ENCODE results near the gene LBH.

Gene LBH

DNA sequence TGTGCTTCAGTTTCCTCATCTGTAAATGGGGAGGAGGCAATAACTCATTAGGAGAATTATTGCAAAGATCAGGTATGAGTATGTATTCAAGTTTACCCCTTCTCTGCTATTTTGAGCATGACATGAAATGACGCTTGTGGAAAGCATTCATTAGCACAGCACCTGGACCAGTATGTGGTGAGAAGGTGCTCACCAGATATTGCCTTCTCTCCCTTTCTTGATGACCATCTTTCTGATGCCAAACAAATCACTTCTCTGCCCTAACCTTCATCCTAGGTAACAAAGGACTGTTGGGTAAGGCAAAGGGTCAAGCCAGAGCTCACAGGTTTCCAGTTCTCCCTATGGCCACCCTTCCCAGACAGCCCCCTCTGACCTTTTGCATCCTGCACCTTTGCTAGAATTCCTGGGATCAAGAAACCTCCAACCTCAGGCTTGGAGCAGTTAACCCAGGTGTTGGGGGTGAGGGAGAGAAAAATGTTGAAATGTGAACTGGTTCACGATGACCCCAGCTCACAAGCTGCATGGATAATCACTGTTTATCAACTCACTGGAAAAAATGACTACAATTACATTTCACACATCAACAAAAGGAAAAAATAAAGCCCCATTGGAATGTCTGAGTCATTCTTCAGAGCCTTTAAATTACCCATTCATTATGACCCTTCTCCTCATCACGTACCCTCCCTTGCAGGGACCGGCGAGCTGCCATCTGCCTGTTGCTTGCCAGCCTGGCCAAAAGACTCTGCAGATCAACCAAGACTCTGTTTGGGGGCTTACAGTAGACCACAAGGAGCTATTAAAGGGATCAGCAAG is 41.6 kb downstream of the LBH start:
- H3K9me3 ChIP-seq (ENCODE audit: insufficient read depth, low read length, severe bottlenecking), result no peaks in the 10 kb centered on the region
- no peaks in the 10 kb centered on the region for H4K20me1 ChIP-seq (ENCODE audit: insufficient read depth, low read length)
- H3K4me1 ChIP-seq (ENCODE audit: insufficient read depth, low read length), result no peaks in the 10 kb centered on the region
- ATAC-seq (ENCODE audit: insufficient read depth, low read depth) (no peak), DNase-seq (no peak)
- H3K27me3 ChIP-seq (ENCODE audit: insufficient read depth, low read length, poor library complexity), result no peaks in the 10 kb centered on the region
- TF ChIP-seq EZH2 (IDR thresholded peaks at IDR 0.05; ENCODE audit: borderline replicate concordance, low read depth, low read length, severe bottlenecking), result no peak
- TF ChIP-seq, protein P1, sequence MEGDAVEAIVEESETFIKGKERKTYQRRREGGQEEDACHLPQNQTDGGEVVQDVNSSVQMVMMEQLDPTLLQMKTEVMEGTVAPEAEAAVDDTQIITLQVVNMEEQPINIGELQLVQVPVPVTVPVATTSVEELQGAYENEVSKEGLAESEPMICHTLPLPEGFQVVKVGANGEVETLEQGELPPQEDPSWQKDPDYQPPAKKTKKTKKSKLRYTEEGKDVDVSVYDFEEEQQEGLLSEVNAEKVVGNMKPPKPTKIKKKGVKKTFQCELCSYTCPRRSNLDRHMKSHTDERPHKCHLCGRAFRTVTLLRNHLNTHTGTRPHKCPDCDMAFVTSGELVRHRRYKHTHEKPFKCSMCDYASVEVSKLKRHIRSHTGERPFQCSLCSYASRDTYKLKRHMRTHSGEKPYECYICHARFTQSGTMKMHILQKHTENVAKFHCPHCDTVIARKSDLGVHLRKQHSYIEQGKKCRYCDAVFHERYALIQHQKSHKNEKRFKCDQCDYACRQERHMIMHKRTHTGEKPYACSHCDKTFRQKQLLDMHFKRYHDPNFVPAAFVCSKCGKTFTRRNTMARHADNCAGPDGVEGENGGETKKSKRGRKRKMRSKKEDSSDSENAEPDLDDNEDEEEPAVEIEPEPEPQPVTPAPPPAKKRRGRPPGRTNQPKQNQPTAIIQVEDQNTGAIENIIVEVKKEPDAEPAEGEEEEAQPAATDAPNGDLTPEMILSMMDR (IDR thresholded peaks at IDR 0.05; ENCODE audit: borderline replicate concordance, extremely low read depth, low read length, poor library complexity, severe bottlenecking), result no peak
- no peak overlapping the region for H3K4me2 ChIP-seq (ENCODE audit: insufficient read depth, low read length)
- no peak overlapping the region for H3K9ac ChIP-seq (ENCODE audit: low read depth, low read length)
- H2AFZ ChIP-seq (ENCODE audit: low read depth, low read length), result no peak overlapping the region
- no peak overlapping the region for H3K4me3 ChIP-seq (ENCODE audit: low read depth in 1 of 2, low read length in 2 of 2)
- no peaks in the 10 kb centered on the region for H3K79me2 ChIP-seq (ENCODE audit: insufficient read depth, low read length)
- no peak overlapping the region for H3K27ac ChIP-seq (ENCODE audit: low read length)
- H3K36me3 ChIP-seq (ENCODE audit: insufficient read depth, low read length), result no peaks in the 10 kb centered on the region

DNA sequence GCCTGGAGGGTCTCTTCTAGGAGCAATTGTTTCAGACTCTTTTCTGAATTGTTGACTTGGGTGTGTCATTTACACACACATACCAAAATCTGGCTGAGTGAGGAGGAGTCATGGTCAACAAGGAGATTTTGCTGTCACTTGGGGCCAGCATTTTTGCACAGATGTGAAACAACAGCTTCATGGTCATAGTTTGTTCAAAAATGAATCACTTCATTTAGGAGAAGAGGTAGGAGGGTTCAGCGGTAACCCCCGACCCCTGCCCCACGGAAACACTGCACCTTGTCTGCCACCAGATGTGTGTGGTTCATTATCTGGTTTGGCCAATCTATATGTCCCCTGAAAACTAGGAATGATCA is 42.2 kb downstream of the LBH start:
- ATAC-seq (ENCODE audit: insufficient read depth, low read depth) (no peak), DNase-seq (no peak)
- Histone ChIP-seq H3K9me3 (ENCODE audit: insufficient read depth, low read length, severe bottlenecking) (no peaks in the 10 kb centered on the region), H2AFZ (ENCODE audit: low read depth, low read length) (no peak overlapping the region), H3K4me2 (ENCODE audit: insufficient read depth, low read length) (no peak overlapping the region), H3K4me3 (ENCODE audit: low read depth in 1 of 2, low read length in 2 of 2) (no peak overlapping the region), H3K79me2 (ENCODE audit: insufficient read depth, low read length) (no peaks in the 10 kb centered on the region), H3K27me3 (ENCODE audit: insufficient read depth, low read length, poor library complexity) (no peaks in the 10 kb centered on the region), H3K36me3 (ENCODE audit: insufficient read depth, low read length) (no peaks in the 10 kb centered on the region), H3K27ac (ENCODE audit: low read length) (no peak overlapping the region), H3K4me1 (ENCODE audit: insufficient read depth, low read length) (peaks cover under 1% of the 10 kb centered on the region), H3K9ac (ENCODE audit: low read depth, low read length) (no peak overlapping the region), H4K20me1 (ENCODE audit: insufficient read depth, low read length) (no peaks in the 10 kb centered on the region)
- TF ChIP-seq, protein P1 (IDR thresholded peaks at IDR 0.05; ENCODE audit: borderline replicate concordance, extremely low read depth, low read length, poor library complexity, severe bottlenecking), result no peak
- TF ChIP-seq EZH2 (IDR thresholded peaks at IDR 0.05; ENCODE audit: borderline replicate concordance, low read depth, low read length, severe bottlenecking), result no peak

DNA sequence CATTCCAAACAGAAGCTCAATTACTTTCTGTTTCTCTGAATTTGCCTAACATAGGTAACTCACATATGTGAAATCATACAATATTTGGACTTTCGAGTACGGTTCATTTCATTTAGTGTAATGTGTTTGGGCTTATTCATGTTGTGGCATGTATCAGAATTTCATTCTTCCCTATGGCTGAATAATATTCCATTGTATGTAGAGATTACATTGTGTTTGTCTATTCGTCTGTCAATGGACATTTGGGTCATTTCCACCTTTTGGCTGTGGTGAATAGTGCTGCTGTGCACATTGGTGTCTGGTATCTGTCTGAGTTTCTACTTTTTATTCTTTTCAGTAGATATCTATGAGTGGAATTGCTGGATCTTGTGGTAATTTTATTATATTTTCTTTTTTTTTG is 43.9 kb downstream of the LBH start:
- Histone ChIP-seq H3K9ac (ENCODE audit: low read depth, low read length) (no peak overlapping the region), H3K36me3 (ENCODE audit: insufficient read depth, low read length) (no peaks in the 10 kb centered on the region), H3K79me2 (ENCODE audit: insufficient read depth, low read length) (no peaks in the 10 kb centered on the region), H3K9me3 (ENCODE audit: insufficient read depth, low read length, severe bottlenecking) (no peaks in the 10 kb centered on the region), H3K27me3 (ENCODE audit: insufficient read depth, low read length, poor library complexity) (no peaks in the 10 kb centered on the region), H3K4me3 (ENCODE audit: low read depth in 1 of 2, low read length in 2 of 2) (no peak overlapping the region), H3K4me2 (ENCODE audit: insufficient read depth, low read length) (no peak overlapping the region), H2AFZ (ENCODE audit: low read depth, low read length) (no peak overlapping the region), H3K4me1 (ENCODE audit: insufficient read depth, low read length) (peaks cover 6% of the 10 kb centered on the region), H4K20me1 (ENCODE audit: insufficient read depth, low read length) (no peaks in the 10 kb centered on the region), H3K27ac (ENCODE audit: low read length) (no peak overlapping the region)
- DNase-seq (no peak), ATAC-seq (ENCODE audit: insufficient read depth, low read depth) (no peak)
- TF ChIP-seq, protein P1 (IDR thresholded peaks at IDR 0.05; ENCODE audit: borderline replicate concordance, extremely low read depth, low read length, poor library complexity, severe bottlenecking), result no peak
- no peak for TF ChIP-seq EZH2 (IDR thresholded peaks at IDR 0.05; ENCODE audit: borderline replicate concordance, low read depth, low read length, severe bottlenecking)
